GM19455 (cell line): ENCODE data around the gene GYPE.
"Not testable (repeated sequence)": the region's sequence is repeated elsewhere in the genome, so short reads cannot be mapped to it uniquely, and the experiment has no call there.

ENCODE experiments used
- ATAC-seq: cut with Tn5 transposase; IDR thresholded peaks from one replicate; pipeline ENCODE4 v1.9.1; 2021; ENCODE audit not compliant: unreplicated experiment

Gene GYPE

DNA sequence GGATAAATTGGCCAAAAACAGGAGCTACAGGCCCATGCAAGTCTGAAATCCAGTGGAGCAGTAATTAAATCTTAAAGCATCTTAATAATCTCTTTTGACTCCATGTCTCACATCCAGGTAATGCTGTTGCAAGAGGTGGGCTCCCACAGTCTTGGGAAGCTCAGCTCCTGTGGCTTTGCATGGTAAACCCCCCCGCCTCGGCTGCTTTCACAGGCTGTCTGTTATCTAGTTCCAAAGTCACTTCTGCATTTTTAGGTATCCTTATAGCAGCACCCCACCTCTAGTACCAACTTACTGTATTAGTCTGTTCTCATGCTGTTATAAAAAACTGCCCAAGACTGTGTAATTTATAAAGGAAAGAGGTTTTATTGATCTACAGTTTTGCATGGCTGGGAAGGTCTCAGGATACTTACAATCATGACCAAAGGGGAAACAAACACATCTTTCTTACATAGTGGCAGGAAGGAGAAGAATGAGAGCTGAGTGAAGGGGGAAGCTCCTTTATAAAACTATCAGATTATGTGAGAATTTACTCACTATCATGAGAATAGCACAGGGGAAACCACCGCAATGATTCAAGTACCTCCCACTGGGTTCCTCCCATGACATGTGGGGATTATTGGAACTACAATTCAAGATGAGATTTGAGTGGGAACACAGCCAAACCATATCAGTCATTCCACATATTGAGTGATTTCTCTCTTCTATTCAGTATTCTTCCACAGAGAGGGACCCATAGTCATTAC is 34.7 kb downstream of the GYPE start:
- not testable (repeated sequence) for ATAC-seq

DNA sequence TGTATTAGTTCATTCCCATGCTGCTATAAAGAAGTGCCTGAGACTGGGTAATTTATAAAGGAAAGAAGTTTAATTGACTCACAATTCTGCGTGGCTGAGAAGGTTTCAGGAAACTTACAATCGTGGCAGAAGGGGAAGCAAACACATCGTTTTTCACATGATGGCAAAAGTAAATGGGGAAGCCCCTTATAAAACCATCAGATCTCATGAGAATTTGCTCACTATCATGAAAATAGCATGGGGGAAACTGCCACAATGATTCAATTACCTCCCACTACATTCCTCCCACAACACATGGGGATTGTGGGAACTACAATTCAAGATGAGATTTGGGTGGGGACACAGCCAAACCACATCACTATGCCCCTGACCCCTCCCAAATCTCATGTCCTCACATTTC is 35.4 kb downstream of the GYPE start:
- ATAC-seq: not testable (repeated sequence)

DNA sequence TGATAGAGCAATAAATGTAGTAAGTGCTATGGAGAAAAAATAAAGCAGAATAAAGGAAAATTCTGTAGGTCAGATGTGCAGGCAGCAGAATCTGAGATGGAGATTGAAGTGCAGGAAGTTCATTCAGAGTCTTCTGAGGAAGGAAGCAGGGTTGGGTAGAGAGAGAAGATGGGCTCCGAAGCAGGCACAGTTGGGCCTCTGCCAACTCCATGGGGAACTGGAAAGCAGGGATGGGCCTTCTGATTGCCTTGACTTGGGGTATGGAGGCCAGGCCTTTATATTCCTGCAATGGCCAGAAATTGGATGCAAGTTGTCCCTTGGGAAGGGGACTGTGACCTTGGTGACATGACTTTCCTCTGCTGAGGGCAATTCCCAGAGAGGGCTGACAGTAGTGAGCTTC is 42.6 kb downstream of the GYPE start:
- not testable (repeated sequence) for ATAC-seq

DNA sequence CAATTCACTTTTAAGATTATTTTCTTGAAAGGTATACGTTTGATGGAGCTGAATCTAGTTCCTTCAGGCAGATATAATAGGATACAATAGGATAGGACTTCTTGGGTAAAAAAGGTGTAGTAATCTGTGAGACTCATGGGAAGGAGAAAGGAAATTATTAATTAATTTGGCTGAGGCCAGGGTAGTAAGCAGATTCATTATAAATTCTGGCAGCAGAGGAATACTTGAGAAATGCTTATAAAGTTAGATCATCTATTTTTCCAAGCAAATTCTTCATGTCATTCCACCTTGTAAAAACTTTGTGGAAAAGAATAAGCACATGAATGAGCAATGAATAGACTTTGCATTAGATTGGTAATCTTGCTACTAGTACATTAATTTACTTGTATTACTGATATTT is 46.9 kb downstream of the GYPE start:
- no peak for ATAC-seq

- ATAC-seq: not testable (repeated sequence)
These were observed 47.7 kb downstream of the GYPE start for GRCh38 chr4:143857391-143858336.

GRCh38 chr4:143856017-143856557 is 49.3 kb downstream of the GYPE start:
- not testable (repeated sequence) for ATAC-seq

- ATAC-seq: not testable (repeated sequence)
These were observed 50.7 kb downstream of the GYPE start for GRCh38 chr4:143854645-143855044.

- not testable (repeated sequence) for ATAC-seq
These were observed 56.1 kb downstream of the GYPE start for GRCh38 chr4:143849296-143849695.

DNA sequence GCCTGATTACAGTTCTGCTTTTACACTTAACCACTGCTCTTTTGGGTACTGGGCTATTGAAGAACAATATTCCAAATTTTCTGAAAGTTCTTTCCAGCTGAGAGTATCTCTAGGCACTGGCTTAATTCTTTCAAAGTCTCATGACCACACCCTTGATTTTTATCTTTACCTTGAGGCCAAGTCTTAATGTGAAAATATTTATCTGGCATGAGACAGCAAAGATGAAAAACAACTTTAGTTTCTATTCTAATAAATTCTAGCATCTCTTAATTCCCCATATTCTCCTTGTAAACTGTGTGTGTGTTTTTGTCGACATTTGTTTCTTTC is 61.9 kb downstream of the GYPE start:
- not testable (repeated sequence) for ATAC-seq

GRCh38 chr4:143842624-143843505 is 62.5 kb downstream of the GYPE start:
- not testable (repeated sequence) for ATAC-seq

- not testable (repeated sequence) for ATAC-seq
These were observed 65.9 kb downstream of the GYPE start for GRCh38 chr4:143839413-143839812.

- ATAC-seq: not testable (repeated sequence)
These were observed 71.2 kb downstream of the GYPE start for GRCh38 chr4:143834196-143834595.

GRCh38 chr4:143833676-143834075 is 71.7 kb downstream of the GYPE start:
- ATAC-seq: not testable (repeated sequence)

DNA sequence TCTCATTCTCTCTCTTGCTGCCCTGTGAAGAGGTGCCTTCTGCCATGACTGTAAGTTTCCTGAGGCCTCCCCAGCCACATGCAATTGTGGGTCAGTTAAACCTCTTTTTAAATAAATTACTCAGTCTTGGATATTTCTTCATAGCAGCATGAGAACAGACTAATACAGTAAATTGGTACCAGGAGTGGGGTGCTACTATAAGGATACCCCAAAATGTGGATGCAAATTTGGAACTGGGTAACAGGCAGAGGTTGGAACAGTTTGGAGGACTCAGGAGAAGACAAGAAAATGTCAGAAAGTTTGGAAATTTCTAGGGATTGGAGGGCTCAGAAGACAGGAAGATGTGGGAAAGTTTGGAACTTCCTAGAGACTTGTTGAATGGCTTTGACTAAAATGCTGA is 74.8 kb downstream of the GYPE start:
- ATAC-seq: not testable (repeated sequence)

DNA sequence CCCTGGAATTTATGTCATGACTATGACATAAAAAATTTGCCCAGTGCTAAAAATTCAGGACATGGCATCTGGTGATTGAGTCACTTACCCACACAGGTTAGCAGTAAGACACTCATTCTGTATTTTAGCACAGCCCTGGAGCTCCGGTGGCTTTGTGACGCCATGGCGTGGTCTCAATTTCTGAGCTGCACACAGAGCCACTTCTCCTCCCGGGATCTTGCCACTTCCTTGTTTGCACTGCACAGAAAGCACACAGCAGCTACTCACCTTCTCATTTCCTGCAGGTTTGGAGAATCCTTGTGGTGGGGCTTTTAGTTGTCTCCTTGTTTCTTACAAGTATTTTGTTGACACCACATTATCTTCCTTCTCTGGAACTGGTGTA is 76.1 kb downstream of the GYPE start:
- ATAC-seq: not testable (repeated sequence)
